MM.1S (cell line): Measurements from ENCODE around the gene MICALL2.
"Not testable (repeated sequence)": the region's sequence is repeated elsewhere in the genome, so short reads cannot be mapped to it uniquely, and the experiment has no call there.

Experiments used
- DNase-seq: peaks from one replicate; pipeline ENCODE4 v3.0.0-alpha.2; 2015
- H2AFZ ChIP-seq: fragments of 300-600 bp; sonication (generic); 2 replicates; pipeline ENCODE4 v1.6.0; 2016; ENCODE audit warnings: antibody characterized with exemption, low read length
- H3F3A ChIP-seq: fragments of 300-600 bp; sonication (generic); 2 replicates; pipeline ENCODE4 v1.6.1; 2016; ENCODE audit warnings: mild to moderate bottlenecking, antibody characterized with exemption, low read length, moderate library complexity, mixed read lengths; ENCODE audit not compliant: insufficient read depth
- H3K27ac ChIP-seq: fragments of 300-600 bp; sonication (generic); 2 replicates; pipeline ENCODE4 v1.5.1; 2016; ENCODE audit warnings: mild to moderate bottlenecking, low read length
- H3K27me3 ChIP-seq: fragments of 300-600 bp; sonication (generic); replicated peaks from 2 replicates; pipeline ENCODE4 v1.6.0; 2016; ENCODE audit warnings: low read length; ENCODE audit not compliant: insufficient read depth
- H3K36me3 ChIP-seq: fragments of 300-600 bp; sonication (generic); replicated peaks from 2 replicates; pipeline ENCODE4 v1.6.1; 2016; ENCODE audit warnings: mild to moderate bottlenecking, low read length, mixed read lengths; ENCODE audit not compliant: insufficient read depth
- H3K4me1 ChIP-seq: fragments of 300-600 bp; sonication (generic); 2 replicates; pipeline ENCODE4 v1.6.1; 2016; ENCODE audit warnings: low read length, mixed read lengths
- H3K4me2 ChIP-seq: fragments of 300-600 bp; sonication (generic); 2 replicates; pipeline ENCODE4 v1.6.0; 2016; ENCODE audit warnings: low read depth, low read length
- H3K4me3 ChIP-seq: fragments of 300-600 bp; sonication (generic); 2 replicates; pipeline ENCODE4 v1.5.1; 2016; ENCODE audit warnings: low read length, mixed read lengths
- H3K79me2 ChIP-seq: fragments of 300-600 bp; sonication (generic); 2 replicates; pipeline ENCODE4 v1.6.1; 2016; ENCODE audit warnings: mixed run types, low read length, mixed read lengths
- H3K9ac ChIP-seq: fragments of 300-600 bp; sonication (generic); 2 replicates; pipeline ENCODE4 v1.6.1; 2016; ENCODE audit warnings: low read length, mixed read lengths
- H3K9me2 ChIP-seq: fragments of 300-600 bp; sonication (generic); replicated peaks from 2 replicates; pipeline ENCODE4 v1.6.1; 2016; ENCODE audit warnings: mild to moderate bottlenecking, low read length, mixed read lengths; ENCODE audit not compliant: insufficient read depth
- H3K9me3 ChIP-seq: fragments of 300-600 bp; sonication (generic); replicated peaks from 2 replicates; pipeline ENCODE4 v1.6.1; 2016; ENCODE audit warnings: mild to moderate bottlenecking, low read length, mixed read lengths; ENCODE audit not compliant: insufficient read depth
- H4K20me1 ChIP-seq: fragments of 300-600 bp; sonication (generic); 2 replicates; pipeline ENCODE4 v1.6.1; 2016; ENCODE audit warnings: mild to moderate bottlenecking, low read length, moderate library complexity, mixed read lengths; ENCODE audit not compliant: insufficient read depth
- EZH2 ChIP-seq: fragments of 300-600 bp; sonication (generic); optimal IDR thresholded peaks from 2 replicates; pipeline ENCODE3; 2017; ENCODE audit warnings: low read depth, mild to moderate bottlenecking, antibody characterized with exemption, low read length, mixed read lengths
- EZH2phosphoT487 ChIP-seq: fragments of 300-600 bp; sonication (generic); IDR thresholded peaks from 2 replicates; pipeline ENCODE4 v1.6.1; 2018; ENCODE audit warnings: antibody characterized with exemption, low read length
- TF ChIP-seq, protein P1 (sequence below): fragments of 300-600 bp; sonication (generic); IDR thresholded peaks from 2 replicates; pipeline ENCODE4 v1.5.1; 2016; ENCODE audit warnings: antibody characterized with exemption, low read length, mixed read lengths

Gene MICALL2

GRCh38 chr7:1446620-1447032 is 12.6 kb downstream of the MICALL2 start:
- Histone ChIP-seq H2AFZ (no peak overlapping the region), H4K20me1 (no peaks in the 10 kb centered on the region), H3F3A (no peaks in the 10 kb centered on the region), H3K9me2 (no peaks in the 10 kb centered on the region), H3K9me3 (no peaks in the 10 kb centered on the region), H3K79me2 (no peaks in the 10 kb centered on the region), H3K4me2 (no peak overlapping the region), H3K4me3 (no peak overlapping the region), H3K27me3 (no peaks in the 10 kb centered on the region), H3K36me3 (no peaks in the 10 kb centered on the region), H3K4me1 (no peaks in the 10 kb centered on the region), H3K9ac (no peak overlapping the region), H3K27ac (no peak overlapping the region)
- peak; percentile 29 for DNase-seq
- TF ChIP-seq, protein P1, sequence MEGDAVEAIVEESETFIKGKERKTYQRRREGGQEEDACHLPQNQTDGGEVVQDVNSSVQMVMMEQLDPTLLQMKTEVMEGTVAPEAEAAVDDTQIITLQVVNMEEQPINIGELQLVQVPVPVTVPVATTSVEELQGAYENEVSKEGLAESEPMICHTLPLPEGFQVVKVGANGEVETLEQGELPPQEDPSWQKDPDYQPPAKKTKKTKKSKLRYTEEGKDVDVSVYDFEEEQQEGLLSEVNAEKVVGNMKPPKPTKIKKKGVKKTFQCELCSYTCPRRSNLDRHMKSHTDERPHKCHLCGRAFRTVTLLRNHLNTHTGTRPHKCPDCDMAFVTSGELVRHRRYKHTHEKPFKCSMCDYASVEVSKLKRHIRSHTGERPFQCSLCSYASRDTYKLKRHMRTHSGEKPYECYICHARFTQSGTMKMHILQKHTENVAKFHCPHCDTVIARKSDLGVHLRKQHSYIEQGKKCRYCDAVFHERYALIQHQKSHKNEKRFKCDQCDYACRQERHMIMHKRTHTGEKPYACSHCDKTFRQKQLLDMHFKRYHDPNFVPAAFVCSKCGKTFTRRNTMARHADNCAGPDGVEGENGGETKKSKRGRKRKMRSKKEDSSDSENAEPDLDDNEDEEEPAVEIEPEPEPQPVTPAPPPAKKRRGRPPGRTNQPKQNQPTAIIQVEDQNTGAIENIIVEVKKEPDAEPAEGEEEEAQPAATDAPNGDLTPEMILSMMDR = no peak
- TF ChIP-seq EZH2phosphoT487 = no peak
- TF ChIP-seq EZH2 = no peak

DNA sequence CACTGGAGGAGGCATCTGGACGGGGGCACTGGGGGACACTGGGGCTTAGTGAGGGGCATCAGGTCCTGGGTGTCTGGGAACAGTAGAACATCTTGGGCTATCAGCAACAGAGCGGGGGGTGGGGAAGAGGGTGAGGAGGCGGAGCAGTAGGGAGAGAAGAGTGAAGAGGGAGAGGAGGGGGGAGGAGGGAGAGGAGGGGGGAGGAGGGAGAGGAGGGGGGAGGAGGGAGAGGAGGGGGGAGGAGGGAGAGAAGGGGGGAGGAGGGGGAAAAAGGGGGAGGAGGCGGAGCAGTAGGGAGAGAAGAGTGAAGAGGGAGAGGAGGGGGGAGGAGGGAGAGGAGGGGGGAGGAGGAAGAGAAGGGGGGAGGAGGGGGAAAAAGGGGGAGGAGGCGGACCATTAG is 13.2 kb downstream of the MICALL2 start:
- H4K20me1 ChIP-seq, H3K79me2 ChIP-seq, H3K9me2 ChIP-seq, H3K36me3 ChIP-seq, DNase-seq, H3K27me3 ChIP-seq, H3K27ac ChIP-seq, H3K4me2 ChIP-seq, H3K9ac ChIP-seq, H3K4me1 ChIP-seq, H3K9me3 ChIP-seq, H3K4me3 ChIP-seq, H2AFZ ChIP-seq, H3F3A ChIP-seq: not testable (repeated sequence)

DNA sequence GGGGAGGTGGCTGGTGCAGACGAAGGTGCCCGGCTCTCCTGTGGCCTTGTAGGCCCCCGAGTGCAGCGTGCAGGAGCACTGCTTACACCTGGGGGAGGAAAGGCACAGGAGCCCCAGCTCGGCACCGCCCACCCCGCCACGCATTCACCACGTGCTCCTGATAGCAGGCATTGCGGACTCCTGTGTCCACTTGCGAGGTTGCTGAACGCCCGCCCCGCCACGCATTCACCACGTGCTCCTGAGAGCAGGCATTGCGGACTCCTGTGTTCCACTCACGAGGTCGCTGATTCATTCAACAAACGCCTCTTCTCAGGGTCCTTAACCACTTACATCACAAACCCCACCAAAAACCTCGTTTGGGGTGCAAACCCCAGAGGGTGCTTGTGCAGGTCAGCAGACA is 13.9 kb downstream of the MICALL2 start:
- H3F3A ChIP-seq = no peaks in the 10 kb centered on the region
- H3K9ac ChIP-seq = no peak overlapping the region

DNA sequence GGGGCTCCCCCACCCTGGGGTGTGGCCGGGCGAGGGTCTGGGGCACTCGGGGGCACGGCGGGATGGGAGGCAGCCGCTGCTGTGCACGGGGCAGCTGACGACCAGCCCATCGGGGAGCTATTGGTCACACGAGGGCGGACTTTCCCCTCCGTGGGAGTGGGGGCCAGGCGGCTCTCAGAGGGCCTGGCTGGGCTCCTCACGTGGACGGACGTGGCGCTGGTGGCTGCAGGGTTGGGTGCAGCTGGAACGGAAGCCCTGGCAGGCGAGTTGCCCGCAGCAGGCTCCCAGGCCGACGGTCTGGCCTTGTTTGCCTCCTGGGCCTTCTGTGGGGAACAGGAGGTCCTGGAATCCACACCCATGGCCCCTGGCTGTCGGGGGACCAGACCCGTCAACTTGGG is 14.3 kb downstream of the MICALL2 start:
- Histone ChIP-seq H3K27ac (no peak overlapping the region), H3K9me3 (no peaks in the 10 kb centered on the region), H3K4me2 (no peak overlapping the region), H3K9me2 (no peaks in the 10 kb centered on the region), H3K4me3 (no peak overlapping the region), H4K20me1 (no peaks in the 10 kb centered on the region), H3K79me2 (no peaks in the 10 kb centered on the region), H3K27me3 (no peaks in the 10 kb centered on the region), H3K9ac (no peak overlapping the region), H2AFZ (no peak overlapping the region), H3K36me3 (no peaks in the 10 kb centered on the region), H3K4me1 (no peaks in the 10 kb centered on the region), H3F3A (no peaks in the 10 kb centered on the region)
- DNase-seq = no peak
- TF ChIP-seq EZH2 = no peak
- TF ChIP-seq, protein P1 = no peak
- no peak for TF ChIP-seq EZH2phosphoT487

More for the DNA sequence above, 13.9 kb downstream of the MICALL2 start:
- Histone ChIP-seq H4K20me1 (no peaks in the 10 kb centered on the region), H3K27ac (no peak overlapping the region), H3K27me3 (no peaks in the 10 kb centered on the region), H3K4me3 (no peak overlapping the region), H3K79me2 (no peaks in the 10 kb centered on the region), H3K36me3 (no peaks in the 10 kb centered on the region), H2AFZ (no peak overlapping the region), H3K9me2 (no peaks in the 10 kb centered on the region), H3K9me3 (no peaks in the 10 kb centered on the region), H3K4me2 (no peak overlapping the region), H3K4me1 (no peaks in the 10 kb centered on the region)
- TF ChIP-seq EZH2 (no peak), EZH2phosphoT487 (no peak)
- TF ChIP-seq, protein P1 = no peak
- DNase-seq = no peak
